Tibial nerve (tissue), 4 donors: ENCODE results near the gene PLXNA4. TPM values are rescaled to one million over a fixed set of nuclear protein-coding genes. Genes with fewer than 3 reads are reported as not detected.

Experiments used
- DNase-seq, 2 donors: peaks; one replicate each; pipeline ENCODE4 v3.0.0-alpha.2; 2019; ENCODE audit warnings: low spot score in 2 of 2
- H3K27ac ChIP-seq, 4 donors: fragments of 200-600 bp; sonication (generic) in 3 of 4; one replicate each; pipeline ENCODE4 v1.5.1; 2017 to 2019; ENCODE audit warnings: mild to moderate bottlenecking in 1 of 4
- H3K27me3 ChIP-seq, 2 donors: fragments of 200-600 bp; sonication (generic) in 1 of 2; one replicate each; pipeline versions ENCODE4 v1.5.1 to v1.6.0; 2017 to 2019
- H3K36me3 ChIP-seq, 3 donors: fragments of 200-600 bp; sonication (generic); one replicate each; pipeline ENCODE4 v1.5.1; 2018 to 2019
- H3K4me1 ChIP-seq, 4 donors: fragments of 200-600 bp; sonication (generic) in 3 of 4; one replicate each; pipeline ENCODE4 v1.5.1; 2017 to 2019
- H3K4me3 ChIP-seq, 4 donors: fragments of 200-600 bp; sonication (generic) in 3 of 4; one replicate each; pipeline ENCODE4 v1.5.1; 2017 to 2019; ENCODE audit warnings: mild to moderate bottlenecking in 1 of 4, moderate library complexity in 1 of 4
- H3K9me3 ChIP-seq, 4 donors: fragments of 200-600 bp; sonication (generic) in 3 of 4; one replicate each; pipeline ENCODE4 v1.5.1; 2017 to 2019
- EP300 ChIP-seq, 2 donors: sonication (generic); formaldehyde crosslinking; IDR thresholded peaks; one replicate each; pipeline ENCODE4 v1.6.1; 2017; ENCODE audit warnings: antibody characterized with exemption in 2 of 2, mild to moderate bottlenecking in 1 of 2
- POLR2A ChIP-seq, 2 donors: fragments of 450-650 bp; IDR thresholded peaks; one replicate each; pipeline ENCODE4 v1.6.1; 2017; ENCODE audit warnings: antibody characterized with exemption in 2 of 2, mild to moderate bottlenecking in 2 of 2, moderate library complexity in 2 of 2
- WGBS, 2 donors: methylation state at CpG; one replicate each; pipeline ENCODE4 v1.1.5; 2018; 5-methylcytosine and 5-hydroxymethylcytosine counted together
- total RNA-seq, 4 donors: library from RNA; depleted of rRNA; stranded (reverse); fragments of >200 nt; gene quantifications; one replicate each; pipeline ENCODE4 v1.1.0, GENCODE V29; 2016
- TF ChIP-seq, protein P1 (sequence below), 5 experiments: fragments of 200-600 bp in 3 of 5; fragments of 450-650 bp in 2 of 5; sonication (generic) in 3 of 5; IDR thresholded peaks; one replicate each; pipeline ENCODE4 v1.5.1; 2016 to 2019; ENCODE audit warnings: antibody characterized with exemption in 5 of 5, mild to moderate bottlenecking in 3 of 5, moderate library complexity in 2 of 5

PLXNA4 gene
- total RNA-seq, 4 donors from 2014 or later, result 12.6 to 32.4 (median 13.7) TPM

DNA sequence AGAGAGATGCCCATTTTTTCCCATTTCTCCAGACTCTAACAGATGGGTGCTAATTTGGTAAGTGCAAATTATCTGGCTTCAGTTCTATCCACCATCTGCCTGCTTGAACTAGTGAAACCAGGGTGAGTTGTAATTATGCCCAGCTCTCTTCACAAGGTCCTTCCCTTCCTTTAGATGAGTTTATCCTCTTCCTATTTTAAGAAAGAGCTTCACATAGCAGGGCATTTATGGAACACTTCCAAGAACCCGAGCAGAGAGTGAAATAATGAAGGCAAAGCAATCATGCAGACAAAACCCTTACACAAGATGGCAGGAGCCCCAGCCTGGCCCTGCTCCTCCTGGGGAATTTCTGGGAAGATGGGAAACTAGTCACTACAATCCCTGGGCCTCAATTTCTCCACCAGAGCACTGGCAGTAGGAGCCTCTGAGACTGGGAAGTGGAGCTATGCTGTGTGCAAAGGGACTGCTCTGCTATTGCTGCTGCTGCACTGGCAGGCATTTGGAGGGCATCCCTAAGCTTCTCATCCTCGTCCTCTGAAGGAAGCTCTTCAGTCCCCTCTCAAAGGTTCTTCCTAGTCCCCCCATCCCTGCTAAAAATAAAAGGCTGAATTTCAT is 33.7 kb upstream of the PLXNA4 start:
- TF ChIP-seq POLR2A (IDR thresholded peaks at IDR 0.05), result no peak
- TF ChIP-seq EP300 (IDR thresholded peaks at IDR 0.05), result no peak
- TF ChIP-seq, protein P1, sequence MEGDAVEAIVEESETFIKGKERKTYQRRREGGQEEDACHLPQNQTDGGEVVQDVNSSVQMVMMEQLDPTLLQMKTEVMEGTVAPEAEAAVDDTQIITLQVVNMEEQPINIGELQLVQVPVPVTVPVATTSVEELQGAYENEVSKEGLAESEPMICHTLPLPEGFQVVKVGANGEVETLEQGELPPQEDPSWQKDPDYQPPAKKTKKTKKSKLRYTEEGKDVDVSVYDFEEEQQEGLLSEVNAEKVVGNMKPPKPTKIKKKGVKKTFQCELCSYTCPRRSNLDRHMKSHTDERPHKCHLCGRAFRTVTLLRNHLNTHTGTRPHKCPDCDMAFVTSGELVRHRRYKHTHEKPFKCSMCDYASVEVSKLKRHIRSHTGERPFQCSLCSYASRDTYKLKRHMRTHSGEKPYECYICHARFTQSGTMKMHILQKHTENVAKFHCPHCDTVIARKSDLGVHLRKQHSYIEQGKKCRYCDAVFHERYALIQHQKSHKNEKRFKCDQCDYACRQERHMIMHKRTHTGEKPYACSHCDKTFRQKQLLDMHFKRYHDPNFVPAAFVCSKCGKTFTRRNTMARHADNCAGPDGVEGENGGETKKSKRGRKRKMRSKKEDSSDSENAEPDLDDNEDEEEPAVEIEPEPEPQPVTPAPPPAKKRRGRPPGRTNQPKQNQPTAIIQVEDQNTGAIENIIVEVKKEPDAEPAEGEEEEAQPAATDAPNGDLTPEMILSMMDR (IDR thresholded peaks at IDR 0.05), result no peak
- 52 to 53% methylated on average over 2 of the region's 2 CpGs for WGBS, 2 donors
- Histone ChIP-seq H3K4me3 (no peak overlapping the region), H3K9me3 (no peaks in the 10 kb centered on the region), H3K27me3 (no peaks in the 10 kb centered on the region), H3K27ac (no peak overlapping the region), H3K36me3 (no peaks in the 10 kb centered on the region), H3K4me1 (peaks cover 0 to 8% (median 0%) of the 10 kb centered on the region in 4 donors)
- no peak for DNase-seq

DNA sequence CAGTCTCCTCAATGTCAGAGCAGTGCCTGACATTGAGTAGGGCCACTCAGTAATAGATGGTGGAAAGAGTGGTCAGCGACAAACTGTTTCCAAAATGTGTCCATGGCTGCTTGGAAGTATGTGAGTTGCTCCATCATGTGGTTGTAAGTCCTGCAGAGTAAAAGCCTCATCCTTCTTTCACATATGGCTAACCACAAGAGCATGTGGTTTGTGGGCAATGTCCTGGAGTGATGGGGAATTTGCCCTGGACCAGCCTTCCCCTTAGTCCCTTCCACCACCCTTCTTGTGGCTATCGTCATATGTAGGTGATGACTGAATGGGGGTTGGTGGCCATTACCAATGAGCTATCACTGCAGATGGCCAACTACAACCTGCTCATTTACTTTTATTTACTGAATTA is 33.0 kb upstream of the PLXNA4 start:
- no peak for DNase-seq
- H3K27ac ChIP-seq, result no peak overlapping the region
- H3K36me3 ChIP-seq, result no peaks in the 10 kb centered on the region
- TF ChIP-seq, protein P1 (IDR thresholded peaks at IDR 0.05), result no peak
- no peak for TF ChIP-seq EP300 (IDR thresholded peaks at IDR 0.05)
- TF ChIP-seq POLR2A (IDR thresholded peaks at IDR 0.05), result no peak
- H3K4me3 ChIP-seq, result no peak overlapping the region
- no peaks in the 10 kb centered on the region for H3K9me3 ChIP-seq
- H3K4me1 ChIP-seq, result peaks cover 0 to under 1% (median 0%) of the 10 kb centered on the region in 4 donors
- 88 to 100% methylated on average over 2 of the region's 2 CpGs for WGBS, 2 donors
- H3K27me3 ChIP-seq, result no peaks in the 10 kb centered on the region

DNA sequence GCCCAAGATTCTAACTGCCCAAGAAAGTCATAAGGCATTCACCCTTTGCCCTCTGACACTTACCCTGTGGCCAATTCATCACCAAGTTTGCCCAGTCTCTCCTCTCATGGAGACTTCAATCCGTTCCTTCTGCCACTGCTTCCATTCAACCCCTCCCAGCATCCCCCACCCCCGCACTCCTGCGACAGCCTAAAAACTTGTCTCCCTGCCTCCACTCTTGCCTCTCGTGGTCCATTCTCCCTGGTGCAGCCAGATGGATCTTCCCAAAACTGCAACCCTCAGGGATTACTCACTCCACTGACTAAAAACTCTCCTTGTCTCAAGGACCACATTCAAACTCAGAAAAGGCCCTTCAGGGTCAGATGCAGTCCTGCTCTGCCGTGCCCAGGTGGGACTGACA is 32.3 kb upstream of the PLXNA4 start:
- no peak for DNase-seq
- 63 to 80% methylated on average over 4 to 5 of the region's 5 CpGs for WGBS, 2 donors
- H3K27ac ChIP-seq, result no peak overlapping the region
- no peaks in the 10 kb centered on the region for H3K9me3 ChIP-seq
- no peaks in the 10 kb centered on the region for H3K27me3 ChIP-seq
- no peak overlapping the region for H3K4me3 ChIP-seq
- no peaks in the 10 kb centered on the region for H3K4me1 ChIP-seq
- H3K36me3 ChIP-seq, result no peaks in the 10 kb centered on the region
- no peak for TF ChIP-seq EP300 (IDR thresholded peaks at IDR 0.05)
- TF ChIP-seq POLR2A (IDR thresholded peaks at IDR 0.05), result no peak
- TF ChIP-seq, protein P1 (IDR thresholded peaks at IDR 0.05), result no peak

DNA sequence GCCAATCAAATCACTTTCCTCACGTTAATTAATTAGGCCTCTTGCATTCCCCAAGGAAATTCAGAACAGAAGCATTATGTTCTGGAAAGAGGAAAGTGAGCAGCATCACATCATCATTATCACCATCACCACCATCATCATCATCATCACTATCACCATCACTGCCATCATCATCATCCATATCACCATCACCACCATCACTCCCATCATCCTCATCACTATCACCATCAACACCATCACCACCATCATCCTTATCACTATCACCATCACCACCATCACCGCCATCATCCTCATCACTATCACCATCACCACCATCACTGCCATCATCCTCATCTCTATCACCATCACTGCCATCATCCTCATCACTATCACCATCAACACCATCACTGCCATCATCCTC is 31.4 kb upstream of the PLXNA4 start:
- no peaks in the 10 kb centered on the region for H3K27me3 ChIP-seq
- H3K36me3 ChIP-seq, result no peaks in the 10 kb centered on the region
- no peak overlapping the region for H3K4me3 ChIP-seq
- DNase-seq, result no peak
- H3K27ac ChIP-seq, result no peak overlapping the region
- TF ChIP-seq, protein P1 (IDR thresholded peaks at IDR 0.05), result no peak
- no peak for TF ChIP-seq EP300 (IDR thresholded peaks at IDR 0.05)
- H3K9me3 ChIP-seq, result no peaks in the 10 kb centered on the region
- WGBS, 2 donors, result 80 to 86% methylated on average over 2 of the region's 2 CpGs
- H3K4me1 ChIP-seq, result no peaks in the 10 kb centered on the region

DNA sequence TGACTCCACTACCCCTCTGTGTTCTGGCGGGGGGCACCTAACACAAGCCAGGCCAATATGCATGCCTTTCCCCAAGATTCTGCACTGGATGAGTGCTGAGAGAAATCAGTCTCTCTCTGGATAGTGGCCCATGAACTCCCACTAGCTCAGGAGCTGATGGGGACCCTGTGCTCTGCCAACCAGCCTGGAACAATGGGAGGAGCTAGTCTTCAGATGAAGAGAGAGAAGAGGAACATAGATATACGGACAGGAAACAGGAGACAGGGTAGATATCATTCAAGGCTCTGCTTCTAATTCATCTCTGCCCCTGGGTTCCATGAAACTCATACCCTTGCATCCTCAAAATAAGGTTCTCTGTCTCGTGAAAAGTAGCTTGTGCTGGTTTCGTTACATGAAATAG is 27.9 kb upstream of the PLXNA4 start:
- no peak overlapping the region for H3K27ac ChIP-seq
- no peaks in the 10 kb centered on the region for H3K9me3 ChIP-seq
- no peak for TF ChIP-seq POLR2A (IDR thresholded peaks at IDR 0.05)
- TF ChIP-seq EP300 (IDR thresholded peaks at IDR 0.05), result no peak
- TF ChIP-seq, protein P1 (IDR thresholded peaks at IDR 0.05), result no peak
- H3K4me3 ChIP-seq, result no peak overlapping the region
- H3K27me3 ChIP-seq, result no peaks in the 10 kb centered on the region
- 76 to 83% methylated on average over 4 of the region's 4 CpGs for WGBS, 2 donors
- no peaks in the 10 kb centered on the region for H3K4me1 ChIP-seq
- H3K36me3 ChIP-seq, result no peaks in the 10 kb centered on the region
- DNase-seq, result no peak
